SK-N-SH treated with all-trans-retinoic acid at 6 μM for 48 hours (cell line): Measurements from ENCODE around the gene ADRA2B.

Experiments
- ARNTL ChIP-seq: fragments of 450-650 bp; formaldehyde crosslinking; IDR thresholded peaks from 2 replicates; pipeline ENCODE4 v1.5.0; 2020; ENCODE audit warnings: low read depth, mild to moderate bottlenecking, moderate library complexity, borderline replicate concordance
- OSR1 ChIP-seq: fragments of 250-450 bp; sonication (Bioruptor Pico); IDR thresholded peaks from 2 replicates; pipeline ENCODE4 v1.8.0; 2022; ENCODE audit warnings: moderate library complexity, mild to moderate bottlenecking, inconsistent platforms
- SNAI2 ChIP-seq: fragments of 250-450 bp; sonication (Bioruptor Pico); IDR thresholded peaks from 2 replicates; pipeline ENCODE4 v1.5.0; 2020; ENCODE audit warnings: mild to moderate bottlenecking, moderate library complexity
- ZFP3 ChIP-seq: fragments of 250-450 bp; sonication (Bioruptor Pico); IDR thresholded peaks from 2 replicates; pipeline ENCODE4 v1.5.0; 2020; ENCODE audit warnings: mild to moderate bottlenecking, moderate library complexity
- ZNF565 ChIP-seq: fragments of 450-650 bp; formaldehyde crosslinking; conservative IDR thresholded peaks from 2 replicates; pipeline ENCODE4 v1.5.0; 2020; ENCODE audit warnings: low read depth, mild to moderate bottlenecking, moderate library complexity

DNA sequence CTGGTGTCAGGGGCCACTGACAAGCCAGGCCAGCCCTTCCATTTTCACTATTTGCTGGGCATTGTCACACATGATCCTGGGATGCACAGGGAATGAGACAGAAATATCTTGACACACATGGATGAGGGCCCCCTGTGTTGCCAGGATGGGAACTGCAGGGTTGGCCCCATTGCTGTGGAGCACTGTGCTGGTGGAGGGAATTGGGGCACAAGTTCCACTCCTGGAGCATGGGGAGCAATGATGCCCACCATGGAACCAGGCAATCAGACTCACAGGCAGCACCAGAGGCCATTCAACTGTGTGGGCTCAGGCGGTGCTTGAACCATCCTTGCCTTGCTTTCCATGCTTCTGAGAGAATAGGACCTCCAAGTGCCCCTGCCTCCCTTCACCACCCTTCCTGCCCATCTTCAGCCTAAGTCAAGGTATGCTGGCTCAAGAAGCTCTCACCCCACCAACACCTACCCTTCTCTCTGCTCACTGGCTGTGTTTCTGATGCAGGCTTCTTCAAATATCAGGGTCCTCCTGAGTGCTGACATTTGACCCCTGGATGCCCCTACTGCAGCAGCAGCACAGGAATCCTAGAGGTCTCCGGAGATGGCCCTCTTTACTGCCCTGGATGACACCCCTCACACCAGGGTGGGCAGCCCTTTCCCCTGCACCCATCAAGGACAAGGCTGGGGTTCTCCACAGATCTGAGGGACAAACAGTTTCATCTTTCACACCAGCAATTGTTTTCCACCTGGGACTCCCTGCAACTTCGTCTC lies 11.0 kb downstream of the ADRA2B start:
- no peak for TF ChIP-seq ZFP3
- TF ChIP-seq ZNF565 (CRISPR knock-in tag) = no peak
- TF ChIP-seq SNAI2 (CRISPR knock-in tag) = no peak
- no peak for TF ChIP-seq OSR1
- TF ChIP-seq ARNTL (CRISPR knock-in tag) = no peak
